Measurements from ENCODE around the gene KRTAP3-1. TPM values are rescaled to one million over a fixed set of nuclear protein-coding genes. Genes with fewer than 3 reads are reported as not detected.

KRTAP3-1 gene
- total and polyA plus RNA-seq, 7 donors = not detected

GRCh38 chr17:40962059-40962561, 46.8 kb downstream of the KRTAP3-1 start:
- no peak for TF ChIP-seq POLR2A (IDR thresholded peaks at IDR 0.05)
- TF ChIP-seq POLR2AphosphoS5 (IDR thresholded peaks at IDR 0.05) = no peak
- no peak for TF ChIP-seq CTCF (IDR thresholded peaks at IDR 0.05)
- no peak for TF ChIP-seq EP300 (IDR thresholded peaks at IDR 0.05)
- Histone ChIP-seq H3K4me1 (no peaks in the 10 kb centered on the region), H3K4me3 (no peak overlapping the region), H3K36me3 (no peaks in the 10 kb centered on the region), H3K9me3 (no peaks in the 10 kb centered on the region), H3K27me3 (peaks cover 0 to 7% (median 0%) of the 10 kb centered on the region in 3 donors), H3K27ac (no peak overlapping the region)
- no peak for DNase-seq
- intact Hi-C loops (cut with DNase I) = no loop called here
- 77 to 86% methylated on average over 4 of the region's 4 CpGs for WGBS, 2 donors

- intact Hi-C loops (cut with DNase I) = no loop called here
- WGBS, 2 donors = 36 to 77% methylated on average over 1 of the region's 1 CpG
- Histone ChIP-seq H3K4me1 (no peaks in the 10 kb centered on the region), H3K9me3 (no peaks in the 10 kb centered on the region), H3K27me3 (peaks cover 0 to 7% (median 0%) of the 10 kb centered on the region in 3 donors), H3K27ac (no peak overlapping the region), H3K4me3 (no peak overlapping the region), H3K36me3 (no peaks in the 10 kb centered on the region)
- TF ChIP-seq POLR2AphosphoS5 (IDR thresholded peaks at IDR 0.05) = no peak
- no peak for DNase-seq
Measured at GRCh38 chr17:40961591-40961990, 47.3 kb downstream of the KRTAP3-1 start.

DNA sequence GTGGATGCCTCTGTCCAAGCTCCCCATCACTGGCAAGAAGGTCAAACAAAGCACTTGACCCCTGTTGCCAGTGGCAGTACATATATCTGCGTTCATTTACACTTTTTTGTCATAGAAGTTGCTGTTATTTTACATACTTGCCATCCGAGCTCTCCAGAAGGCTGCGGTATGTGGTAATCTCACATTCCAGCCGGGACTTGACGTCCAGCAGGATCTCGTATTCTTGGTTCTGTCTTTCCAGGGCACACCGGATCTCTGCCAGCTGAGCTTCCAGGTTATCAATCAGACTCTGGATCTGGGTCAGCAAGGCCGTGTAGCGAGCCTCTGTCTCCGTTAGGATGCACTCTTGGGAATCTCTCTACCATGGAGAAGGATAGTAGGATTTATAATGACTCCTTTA, 48.8 kb downstream of the KRTAP3-1 start:
- Histone ChIP-seq H3K4me3 (no peak overlapping the region), H3K27ac (no peak overlapping the region), H3K36me3 (no peaks in the 10 kb centered on the region), H3K4me1 (no peaks in the 10 kb centered on the region), H3K27me3 (peaks cover 0 to 7% (median 0%) of the 10 kb centered on the region in 3 donors), H3K9me3 (no peaks in the 10 kb centered on the region)
- DNase-seq = no peak
- intact Hi-C loops (cut with DNase I) = no loop called here
- TF ChIP-seq EP300 (IDR thresholded peaks at IDR 0.05) (no peak), CTCF (IDR thresholded peaks at IDR 0.05) (no peak), POLR2AphosphoS5 (IDR thresholded peaks at IDR 0.05) (no peak), POLR2A (IDR thresholded peaks at IDR 0.05) (no peak)
- WGBS, 2 donors = 80 to 87% methylated on average over 10 of the region's 10 CpGs

Small RNA genes lying within 50 kb of the gene (small RNA-seq; reads per million reads assigned to genes)
- 0 reads per million in 3 donors for gene KRTAP3-4P

Other genes starting within 250 kb of the KRTAP3-1 start
Only the 30 nearest of the 37 such genes appear.
- gene KRT28, start 209.2 kb downstream of the KRTAP3-1 start, total RNA-seq = not detected
- gene KRT28, start 209.2 kb downstream of the KRTAP3-1 start, polyA plus RNA-seq = not detected
- 10 to 100 TPM in 1 of 4 donors, 1 to 10 TPM in 2, under 1 TPM in 1; 0.83 to 26.0 (median 6.7) TPM for gene KRT10, start 186.5 kb downstream of the KRTAP3-1 start, total RNA-seq
- 10 to 100 TPM; 14.6 to 42.0 (median 32.4) TPM for gene KRT10, start 186.5 kb downstream of the KRTAP3-1 start, polyA plus RNA-seq
- not detected for gene KRT12, start 141.9 kb downstream of the KRTAP3-1 start, total RNA-seq
- 1 to 10 TPM; 1.2 to 1.8 (median 1.3) TPM for gene KRT12, start 141.9 kb downstream of the KRTAP3-1 start, polyA plus RNA-seq
- gene KRT20, start 123.9 kb downstream of the KRTAP3-1 start, total RNA-seq = 1 to 10 TPM in 2 of 4 donors, not detected in 2; 1.4 to 2.1 TPM
- gene KRT20, start 123.9 kb downstream of the KRTAP3-1 start, polyA plus RNA-seq = 1,000 to 10,000 TPM; 1,034 to 2,181 (median 1,227) TPM
- under 1 TPM in 1 of 4 donors, not detected in 3; 0.27 TPM for gene KRT23, start 71.5 kb downstream of the KRTAP3-1 start, total RNA-seq
- 1 to 10 TPM in 1 of 3 donors, under 1 TPM in 2; 0.35 to 3.7 (median 0.60) TPM for gene KRT23, start 71.5 kb downstream of the KRTAP3-1 start, polyA plus RNA-seq
- gene KRT39, start 42.2 kb downstream of the KRTAP3-1 start, total RNA-seq = not detected
- gene KRT39, start 42.2 kb downstream of the KRTAP3-1 start, polyA plus RNA-seq = under 1 TPM in 1 of 3 donors, not detected in 2; 0.07 TPM
- not detected for gene KRT40, start 24.8 kb downstream of the KRTAP3-1 start, total RNA-seq
- gene KRT40, start 24.8 kb downstream of the KRTAP3-1 start, polyA plus RNA-seq = under 1 TPM in 2 of 3 donors, not detected in 1; 0.16 to 0.60 TPM
- gene KRTAP3-3, start 15.0 kb downstream of the KRTAP3-1 start, total RNA-seq = not detected
- not detected for gene KRTAP3-3, start 15.0 kb downstream of the KRTAP3-1 start, polyA plus RNA-seq
- gene KRTAP3-2, start 9.2 kb downstream of the KRTAP3-1 start, total RNA-seq = not detected
- gene KRTAP3-2, start 9.2 kb downstream of the KRTAP3-1 start, polyA plus RNA-seq = not detected
- gene KRTAP1-5, start 18.1 kb upstream of the KRTAP3-1 start, total RNA-seq = not detected
- gene KRTAP1-5, start 18.1 kb upstream of the KRTAP3-1 start, polyA plus RNA-seq = not detected
- not detected for gene KRTAP1-4, start 21.1 kb upstream of the KRTAP3-1 start, total RNA-seq
- gene KRTAP1-4, start 21.1 kb upstream of the KRTAP3-1 start, polyA plus RNA-seq = not detected
- not detected for gene KRTAP1-3, start 25.7 kb upstream of the KRTAP3-1 start, total RNA-seq
- gene KRTAP1-3, start 25.7 kb upstream of the KRTAP3-1 start, polyA plus RNA-seq = not detected
- gene KRTAP1-1, start 32.3 kb upstream of the KRTAP3-1 start, total RNA-seq = not detected
- not detected for gene KRTAP1-1, start 32.3 kb upstream of the KRTAP3-1 start, polyA plus RNA-seq
- not detected for gene KRTAP2-1, start 38.2 kb upstream of the KRTAP3-1 start, total RNA-seq
- gene KRTAP2-1, start 38.2 kb upstream of the KRTAP3-1 start, polyA plus RNA-seq = not detected
- gene KRTAP2-2, start 46.1 kb upstream of the KRTAP3-1 start, total RNA-seq = not detected
- not detected for gene KRTAP2-2, start 46.1 kb upstream of the KRTAP3-1 start, polyA plus RNA-seq
- gene KRTAP2-3, start 51.0 kb upstream of the KRTAP3-1 start, total RNA-seq = not detected
- not detected for gene KRTAP2-3, start 51.0 kb upstream of the KRTAP3-1 start, polyA plus RNA-seq
- gene KRTAP2-4, start 56.8 kb upstream of the KRTAP3-1 start, total RNA-seq = not detected
- not detected for gene KRTAP2-4, start 56.8 kb upstream of the KRTAP3-1 start, polyA plus RNA-seq
- not detected for gene KRTAP4-7, start 75.0 kb upstream of the KRTAP3-1 start, total RNA-seq
- gene KRTAP4-7, start 75.0 kb upstream of the KRTAP3-1 start, polyA plus RNA-seq = not detected
- not detected for gene KRTAP4-8, start 89.0 kb upstream of the KRTAP3-1 start, total RNA-seq
- gene KRTAP4-8, start 89.0 kb upstream of the KRTAP3-1 start, polyA plus RNA-seq = not detected
- not detected for gene KRTAP4-16, start 93.1 kb upstream of the KRTAP3-1 start, total RNA-seq
- gene KRTAP4-16, start 93.1 kb upstream of the KRTAP3-1 start, polyA plus RNA-seq = not detected
- gene KRTAP4-9, start 96.3 kb upstream of the KRTAP3-1 start, total RNA-seq = not detected
- not detected for gene KRTAP4-9, start 96.3 kb upstream of the KRTAP3-1 start, polyA plus RNA-seq
- not detected for gene KRTAP4-11, start 109.2 kb upstream of the KRTAP3-1 start, total RNA-seq
- not detected for gene KRTAP4-11, start 109.2 kb upstream of the KRTAP3-1 start, polyA plus RNA-seq
- not detected for gene KRTAP4-12, start 115.1 kb upstream of the KRTAP3-1 start, total RNA-seq
- gene KRTAP4-12, start 115.1 kb upstream of the KRTAP3-1 start, polyA plus RNA-seq = not detected
- gene KRTAP4-6, start 131.4 kb upstream of the KRTAP3-1 start, total RNA-seq = not detected
- not detected for gene KRTAP4-6, start 131.4 kb upstream of the KRTAP3-1 start, polyA plus RNA-seq
- not detected for gene KRTAP4-5, start 140.7 kb upstream of the KRTAP3-1 start, total RNA-seq
- not detected for gene KRTAP4-5, start 140.7 kb upstream of the KRTAP3-1 start, polyA plus RNA-seq
- not detected for gene KRTAP4-4, start 151.6 kb upstream of the KRTAP3-1 start, total RNA-seq
- gene KRTAP4-4, start 151.6 kb upstream of the KRTAP3-1 start, polyA plus RNA-seq = not detected
- gene KRTAP4-3, start 159.1 kb upstream of the KRTAP3-1 start, total RNA-seq = not detected
- gene KRTAP4-3, start 159.1 kb upstream of the KRTAP3-1 start, polyA plus RNA-seq = not detected
- gene KRTAP4-2, start 169.1 kb upstream of the KRTAP3-1 start, total RNA-seq = not detected
- gene KRTAP4-2, start 169.1 kb upstream of the KRTAP3-1 start, polyA plus RNA-seq = not detected
- gene KRTAP4-1, start 175.8 kb upstream of the KRTAP3-1 start, total RNA-seq = not detected
- 1 to 10 TPM in 1 of 3 donors, not detected in 2; 1.4 TPM for gene KRTAP4-1, start 175.8 kb upstream of the KRTAP3-1 start, polyA plus RNA-seq
- not detected for gene KRTAP9-1, start 180.8 kb upstream of the KRTAP3-1 start, total RNA-seq
- gene KRTAP9-1, start 180.8 kb upstream of the KRTAP3-1 start, polyA plus RNA-seq = not detected

Measured in sigmoid colon (tissue), 7 donors.